ENCODE measurements around the gene PRKACA. TPM values are rescaled to one million over a fixed set of nuclear protein-coding genes. Genes with fewer than 3 reads are reported as not detected.

PRKACA gene
- polyA plus RNA-seq, 4 donors: 34.7 to 66.1 (median 44.1) TPM

DNA sequence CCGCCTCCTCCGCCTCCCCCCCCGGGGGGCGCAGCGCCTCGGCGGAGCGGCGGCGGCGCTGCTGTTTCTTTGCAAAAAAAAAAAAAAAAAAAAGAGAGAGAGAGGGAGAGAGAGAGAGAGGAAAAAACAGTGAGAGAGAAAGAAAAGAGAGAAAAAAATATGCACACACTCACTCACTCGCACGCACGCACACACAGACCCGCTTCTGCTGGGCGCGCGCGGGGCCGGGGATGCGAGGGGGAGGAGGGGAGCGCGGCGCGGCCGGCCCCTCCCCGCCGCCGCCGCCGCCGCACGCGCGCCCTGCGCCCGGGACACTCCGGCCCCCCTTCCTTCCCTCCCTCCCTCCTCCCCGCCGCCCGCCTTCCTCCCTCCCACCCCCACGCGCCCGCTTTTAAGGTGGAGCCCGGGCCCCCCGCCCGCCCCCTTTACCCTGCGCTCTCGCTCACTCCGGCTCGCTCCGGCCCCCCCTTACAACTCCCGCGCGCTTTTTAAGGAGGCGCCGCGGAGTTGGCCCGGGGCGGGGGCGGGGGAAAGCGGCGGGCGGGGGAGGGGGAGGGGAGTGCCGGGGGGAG, 27.0 kb downstream of the PRKACA start, which contains the start of gene SAMD1:
Gene SAMD1 (minus strand): TSS at position 243 of the 572 bp plus-strand sequence.
- DNase-seq (peak; percentile 74 to 91), FAIRE-seq (no peak)
- 1 to 5% (median 2%) methylated on average over 8 to 53 of the region's 65 CpGs for WGBS, 3 donors
- Histone ChIP-seq H3K27me3 (ENCODE audit: control insufficient read depth in 3 of 3, insufficient read depth in 3 of 3, low read length in 3 of 3) (no peaks in the 10 kb centered on the region), H3K27ac (ENCODE audit: low read depth in 1 of 3, low read length in 2 of 3) (peak within 1 kb of the TSS; percentile 71 to 85 (median 79)), H3K9me3 (ENCODE audit: control insufficient read depth in 2 of 2, insufficient read depth in 1 of 2, low read depth in 1 of 2, low read length in 1 of 2) (peaks cover 0 to 11% of the 10 kb centered on the region in 2 donors), H3K36me3 (ENCODE audit: control insufficient read depth in 3 of 3, insufficient read depth in 2 of 3, low read depth in 1 of 3, low read length in 3 of 3) (peaks cover 0 to 33% (median 5%) of the 10 kb centered on the region in 3 donors), H3K4me1 (ENCODE audit: control insufficient read depth in 3 of 3, insufficient read depth in 2 of 3, low read depth in 1 of 3, low read length in 2 of 3) (peaks cover 0 to 9% (median 0%) of the 10 kb centered on the region in 3 donors), H3K4me3 (ENCODE audit: low read depth in 1 of 3, low read length in 3 of 3) (peak within 1 kb of the TSS; percentile 62 to 73 (median 64))

DNA sequence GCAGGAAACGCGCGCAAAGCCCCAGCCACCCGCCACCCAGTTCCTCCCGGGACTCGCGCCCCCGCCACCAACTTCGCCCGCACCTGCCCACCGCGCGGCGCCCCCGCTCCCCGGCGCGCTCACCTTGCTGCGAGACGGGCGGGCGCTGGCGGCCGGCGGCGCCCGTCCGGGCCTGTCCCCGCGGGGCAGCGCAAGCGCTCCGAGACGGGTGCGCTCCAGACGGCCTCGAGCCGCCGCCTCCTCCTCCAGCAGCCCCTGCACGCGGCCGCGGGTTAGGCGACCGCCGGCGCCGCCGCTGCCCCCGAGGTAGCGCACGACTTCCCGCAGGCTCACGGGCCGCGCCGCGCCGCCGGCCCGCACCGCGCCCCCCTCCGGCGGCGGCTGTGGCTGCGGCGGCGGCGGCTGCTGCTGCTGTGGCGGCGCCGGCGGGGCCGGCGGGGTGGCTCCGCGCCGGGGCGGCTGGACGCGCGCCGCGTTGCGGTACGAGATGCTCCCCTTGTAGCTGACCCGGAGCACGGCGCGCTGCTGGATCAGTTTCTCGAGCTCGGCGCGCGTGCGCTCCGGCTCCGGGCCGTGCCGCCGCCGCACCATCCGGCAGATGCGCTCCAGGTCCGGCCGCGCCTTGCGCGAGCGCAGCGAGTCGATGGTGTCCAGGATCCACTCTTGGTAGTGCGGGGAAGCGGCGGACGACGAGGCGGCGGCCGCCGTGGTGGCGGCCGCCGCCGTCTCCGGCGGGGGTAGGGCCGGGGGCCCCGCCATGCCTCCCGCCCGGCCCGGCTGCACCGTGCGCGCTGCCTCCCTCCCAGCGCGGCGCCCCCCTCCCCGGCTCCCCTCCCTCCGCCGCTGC, 27.7 kb downstream of the PRKACA start:
- Histone ChIP-seq H3K4me1 (ENCODE audit: control insufficient read depth in 3 of 3, insufficient read depth in 2 of 3, low read depth in 1 of 3, low read length in 2 of 3) (peaks cover 0 to 9% (median 0%) of the 10 kb centered on the region in 3 donors), H3K36me3 (ENCODE audit: control insufficient read depth in 3 of 3, insufficient read depth in 2 of 3, low read depth in 1 of 3, low read length in 3 of 3) (peaks cover 0 to 32% (median 5%) of the 10 kb centered on the region in 3 donors), H3K27ac (ENCODE audit: low read depth in 1 of 3, low read length in 2 of 3) (peak overlapping the region in 2 of 3 donors; percentile 55 to 79), H3K9me3 (ENCODE audit: control insufficient read depth in 2 of 2, insufficient read depth in 1 of 2, low read depth in 1 of 2, low read length in 1 of 2) (peaks cover 0 to 11% of the 10 kb centered on the region in 2 donors), H3K4me3 (ENCODE audit: low read depth in 1 of 3, low read length in 3 of 3) (peak overlapping the region; percentile 38 to 73 (median 62)), H3K27me3 (ENCODE audit: control insufficient read depth in 3 of 3, insufficient read depth in 3 of 3, low read length in 3 of 3) (no peaks in the 10 kb centered on the region)
- 0 to 3% (median 1%) methylated on average over 11 to 142 of the region's 142 CpGs for WGBS, 3 donors
- DNase-seq: peak; percentile 54 to 73
- FAIRE-seq: no peak

DNA sequence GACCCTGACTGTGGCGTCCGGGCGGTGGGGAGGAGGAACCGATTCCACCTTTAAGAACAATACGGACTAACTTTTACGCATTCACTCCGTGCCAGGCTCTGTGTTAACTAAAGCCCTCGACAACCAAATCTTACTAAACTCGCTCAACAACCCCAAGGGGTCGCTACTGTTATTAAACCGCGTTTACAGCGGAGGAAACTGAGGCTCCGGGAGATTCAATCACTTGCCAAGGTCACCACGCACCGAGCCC, 28.2 kb downstream of the PRKACA start:
- Histone ChIP-seq H3K36me3 (ENCODE audit: control insufficient read depth in 3 of 3, insufficient read depth in 2 of 3, low read depth in 1 of 3, low read length in 3 of 3) (peaks cover 0 to 30% (median 5%) of the 10 kb centered on the region in 3 donors), H3K4me1 (ENCODE audit: control insufficient read depth in 3 of 3, insufficient read depth in 2 of 3, low read depth in 1 of 3, low read length in 2 of 3) (peaks cover 0 to 9% (median 0%) of the 10 kb centered on the region in 3 donors), H3K27me3 (ENCODE audit: control insufficient read depth in 3 of 3, insufficient read depth in 3 of 3, low read length in 3 of 3) (no peaks in the 10 kb centered on the region), H3K9me3 (ENCODE audit: control insufficient read depth in 2 of 2, insufficient read depth in 1 of 2, low read depth in 1 of 2, low read length in 1 of 2) (peaks cover 0 to 11% of the 10 kb centered on the region in 2 donors), H3K4me3 (ENCODE audit: low read depth in 1 of 3, low read length in 3 of 3) (peak overlapping the region; percentile 30 to 73 (median 62)), H3K27ac (ENCODE audit: low read depth in 1 of 3, low read length in 2 of 3) (no peak overlapping the region)
- no peak for DNase-seq
- FAIRE-seq: no peak
- WGBS, 3 donors: 20 to 27% (median 24%) methylated on average over 16 of the region's 16 CpGs

DNA sequence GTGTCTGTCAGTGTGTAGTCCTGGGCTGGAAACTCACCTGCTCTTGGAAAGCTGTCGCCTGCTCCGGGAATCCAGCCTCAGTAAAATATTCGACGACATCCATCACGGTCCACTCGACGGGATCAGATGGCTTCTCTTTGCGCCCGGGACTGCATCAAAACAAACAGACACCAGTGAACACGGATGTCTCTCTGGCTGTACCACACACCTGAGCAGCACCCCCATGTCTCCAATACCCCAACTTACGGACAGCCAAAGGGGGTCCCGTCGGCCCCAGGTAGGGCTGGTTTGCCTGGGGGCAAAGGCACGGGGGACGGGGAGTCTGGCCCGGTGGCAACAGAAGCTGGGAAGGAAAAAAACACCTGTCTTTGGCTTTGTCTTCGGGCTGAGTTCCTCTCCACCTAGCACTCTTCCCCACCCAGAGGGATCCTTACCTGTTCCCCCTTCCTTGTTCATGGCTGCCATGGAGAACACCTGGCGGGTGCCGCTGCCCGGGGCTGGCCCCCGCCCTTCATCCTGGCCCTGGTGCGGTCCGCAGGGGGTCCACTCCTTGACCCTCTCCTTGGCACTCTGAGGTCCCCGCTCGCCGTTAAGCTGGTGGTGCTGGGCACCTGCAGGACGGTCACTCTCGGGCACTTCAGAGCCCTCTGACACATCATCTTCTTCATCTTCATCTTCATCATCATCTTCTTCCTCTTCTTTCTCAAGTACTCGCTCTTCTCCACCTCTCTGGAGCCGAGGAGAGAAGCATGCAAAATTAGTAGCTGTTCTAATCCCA, 28.7 kb downstream of the PRKACA start:
- Histone ChIP-seq H3K9me3 (ENCODE audit: control insufficient read depth in 2 of 2, insufficient read depth in 1 of 2, low read depth in 1 of 2, low read length in 1 of 2) (peaks cover 0 to 9% of the 10 kb centered on the region in 2 donors), H3K36me3 (ENCODE audit: control insufficient read depth in 3 of 3, insufficient read depth in 2 of 3, low read depth in 1 of 3, low read length in 3 of 3) (peaks cover 0 to 29% (median 5%) of the 10 kb centered on the region in 3 donors), H3K27me3 (ENCODE audit: control insufficient read depth in 3 of 3, insufficient read depth in 3 of 3, low read length in 3 of 3) (no peaks in the 10 kb centered on the region), H3K4me1 (ENCODE audit: control insufficient read depth in 3 of 3, insufficient read depth in 2 of 3, low read depth in 1 of 3, low read length in 2 of 3) (peaks cover 0 to 9% (median 0%) of the 10 kb centered on the region in 3 donors), H3K27ac (ENCODE audit: low read depth in 1 of 3, low read length in 2 of 3) (no peak overlapping the region), H3K4me3 (ENCODE audit: low read depth in 1 of 3, low read length in 3 of 3) (peak overlapping the region; percentile 30 to 73 (median 62))
- no peak for DNase-seq
- no peak for FAIRE-seq
- WGBS, 3 donors: 89% methylated on average over 28 to 30 of the region's 30 CpGs

DNA sequence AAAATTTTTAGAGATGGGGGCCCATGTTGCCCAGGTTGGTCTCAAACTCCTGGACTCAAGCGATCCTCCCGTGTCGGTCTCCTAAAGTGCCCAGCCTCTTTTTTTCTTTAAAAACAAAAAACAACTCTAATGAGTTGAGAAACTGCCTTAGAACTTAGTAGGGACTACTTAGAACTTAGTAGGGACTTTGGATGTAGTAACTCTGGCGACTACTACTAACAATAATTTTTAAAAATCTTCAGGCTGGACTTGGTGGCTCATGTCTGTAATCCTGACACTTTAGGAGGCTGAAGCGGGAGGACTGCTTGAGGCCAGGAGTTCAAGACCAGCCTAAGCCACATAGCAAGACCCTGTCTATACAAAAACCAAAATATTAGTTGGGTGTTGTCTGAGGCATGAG, 31.5 kb downstream of the PRKACA start:
- DNase-seq (no peak), FAIRE-seq (no peak)
- H3K36me3 ChIP-seq (ENCODE audit: control insufficient read depth in 3 of 3, insufficient read depth in 2 of 3, low read depth in 1 of 3, low read length in 3 of 3): peaks cover 0 to 28% (median 5%) of the 10 kb centered on the region in 3 donors

DNA sequence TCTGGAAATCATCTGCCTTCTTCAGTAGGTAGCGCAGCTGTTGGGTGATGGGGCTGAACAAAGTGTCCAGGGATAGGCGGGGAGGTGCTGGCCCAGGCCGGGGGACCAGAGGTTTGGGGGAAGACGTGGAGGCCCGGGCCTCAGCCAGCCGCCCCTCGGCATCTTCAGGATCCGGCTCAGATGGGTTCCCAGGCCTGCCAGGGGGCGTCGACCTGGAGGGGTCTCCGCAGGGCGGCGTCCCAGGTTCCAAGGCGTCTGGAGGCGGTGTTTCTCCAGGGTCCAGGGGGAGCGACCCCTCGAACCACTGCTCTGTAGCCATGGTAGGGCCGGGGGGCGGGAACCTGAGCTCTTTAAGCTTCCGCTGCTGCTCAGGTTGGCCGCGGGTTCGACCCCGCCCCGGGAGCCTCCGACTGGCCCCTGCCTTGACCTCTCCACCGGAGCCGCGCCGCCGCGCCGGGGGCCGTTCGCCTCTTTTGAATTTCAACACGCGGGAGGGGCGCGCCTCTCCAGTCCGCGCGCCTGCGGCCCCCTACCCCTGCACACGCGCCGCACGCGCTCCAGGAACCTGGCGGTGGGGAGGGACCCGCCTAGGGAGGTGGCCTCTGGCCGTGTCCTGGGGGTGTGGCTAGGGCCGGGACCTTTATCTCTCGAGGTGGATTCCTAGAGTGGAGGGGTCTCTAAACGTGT, 32.1 kb downstream of the PRKACA start, which contains the start of gene C19orf67:
Gene C19orf67 (minus strand): TSS at position 475 of the 687 bp plus-strand sequence. CDS start 156 bp downstream, at position 319.
- WGBS, 3 donors: 44 to 67% (median 55%) methylated on average over 49 to 54 of the region's 54 CpGs

More for the DNA sequence above, 31.5 kb downstream of the PRKACA start:
- Histone ChIP-seq H3K9me3 (ENCODE audit: control insufficient read depth in 2 of 2, insufficient read depth in 1 of 2, low read depth in 1 of 2, low read length in 1 of 2) (no peaks in the 10 kb centered on the region), H3K4me1 (ENCODE audit: control insufficient read depth in 3 of 3, insufficient read depth in 2 of 3, low read depth in 1 of 3, low read length in 2 of 3) (peaks cover 0 to 12% (median 0%) of the 10 kb centered on the region in 3 donors), H3K4me3 (ENCODE audit: low read depth in 1 of 3, low read length in 3 of 3) (no peak overlapping the region), H3K27me3 (ENCODE audit: control insufficient read depth in 3 of 3, insufficient read depth in 3 of 3, low read length in 3 of 3) (no peaks in the 10 kb centered on the region), H3K27ac (ENCODE audit: low read depth in 1 of 3, low read length in 2 of 3) (no peak overlapping the region)
- 74 to 84% (median 75%) methylated on average over 5 of the region's 5 CpGs for WGBS, 3 donors

DNA sequence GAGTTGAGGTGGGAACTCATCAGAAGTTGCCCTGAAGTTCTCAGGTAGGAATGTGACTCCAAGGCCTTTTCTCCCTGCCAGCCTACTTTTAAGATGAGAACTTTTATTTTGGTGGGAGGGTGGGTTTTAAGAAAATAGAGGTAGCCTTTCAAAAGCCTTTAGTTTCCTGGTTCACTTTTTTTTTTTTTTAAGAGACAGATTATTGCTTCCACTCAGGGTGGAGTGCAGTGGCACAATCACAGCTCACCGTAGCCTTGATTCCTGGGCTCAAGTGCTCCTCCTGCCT, 34.9 kb downstream of the PRKACA start:
- peak overlapping the region in 1 of 3 donors; percentile 90 for H3K27ac ChIP-seq (ENCODE audit: low read depth in 1 of 3, low read length in 2 of 3)
- H3K9me3 ChIP-seq (ENCODE audit: control insufficient read depth in 2 of 2, insufficient read depth in 1 of 2, low read depth in 1 of 2, low read length in 1 of 2): no peaks in the 10 kb centered on the region
- FAIRE-seq: no peak
- peaks cover 0 to 13% (median 0%) of the 10 kb centered on the region in 3 donors for H3K4me1 ChIP-seq (ENCODE audit: control insufficient read depth in 3 of 3, insufficient read depth in 2 of 3, low read depth in 1 of 3, low read length in 2 of 3)
- WGBS, 3 donors: 22 to 48% (median 23%) methylated on average over 1 of the region's 1 CpG
- no peaks in the 10 kb centered on the region for H3K27me3 ChIP-seq (ENCODE audit: control insufficient read depth in 3 of 3, insufficient read depth in 3 of 3, low read length in 3 of 3)
- H3K4me3 ChIP-seq (ENCODE audit: low read depth in 1 of 3, low read length in 3 of 3): peak overlapping the region in 2 of 3 donors; percentile 65 to 87
- DNase-seq: no peak
- peaks cover 0 to 12% (median 2%) of the 10 kb centered on the region in 3 donors for H3K36me3 ChIP-seq (ENCODE audit: control insufficient read depth in 3 of 3, insufficient read depth in 2 of 3, low read depth in 1 of 3, low read length in 3 of 3)

More for the DNA sequence above, 32.1 kb downstream of the PRKACA start, which contains the start of gene C19orf67:
- H3K36me3 ChIP-seq (ENCODE audit: control insufficient read depth in 3 of 3, insufficient read depth in 2 of 3, low read depth in 1 of 3, low read length in 3 of 3): peaks cover 0 to 28% (median 5%) of the 10 kb centered on the region in 3 donors
- peak within 1 kb of the TSS in 1 of 3 donors; percentile 20 for H3K4me3 ChIP-seq (ENCODE audit: low read depth in 1 of 3, low read length in 3 of 3)
- H3K9me3 ChIP-seq (ENCODE audit: control insufficient read depth in 2 of 2, insufficient read depth in 1 of 2, low read depth in 1 of 2, low read length in 1 of 2): no peaks in the 10 kb centered on the region
- DNase-seq (peak in 1 of 2 donors; percentile 55), FAIRE-seq (no peak)
- H3K27me3 ChIP-seq (ENCODE audit: control insufficient read depth in 3 of 3, insufficient read depth in 3 of 3, low read length in 3 of 3): no peaks in the 10 kb centered on the region
- H3K4me1 ChIP-seq (ENCODE audit: control insufficient read depth in 3 of 3, insufficient read depth in 2 of 3, low read depth in 1 of 3, low read length in 2 of 3): peaks cover 0 to 12% (median 0%) of the 10 kb centered on the region in 3 donors
- no peak within 1 kb of the TSS for H3K27ac ChIP-seq (ENCODE audit: low read depth in 1 of 3, low read length in 2 of 3)
